GM12878 (cell line): ENCODE measurements around the gene MCC.

ENCODE experiments used
- CREB1 ChIP-seq: IDR thresholded peaks from 2 replicates; pipeline ENCODE4 v1.6.1; 2012; ENCODE audit warnings: low read depth, mild to moderate bottlenecking, inconsistent platforms
- CTCF ChIP-seq, 3 experiments: IDR thresholded peaks in 2 of 3; conservative IDR thresholded peaks in 1 of 3; 2 replicates each; pipeline ENCODE4 v1.5.1; 2011; ENCODE audit warnings: low read depth in 3 of 3, low read length in 3 of 3, mild to moderate bottlenecking in 3 of 3, control low read depth in 2 of 3, moderate library complexity in 2 of 3, inconsistent platforms in 1 of 3, mixed read lengths in 1 of 3; ENCODE audit not compliant: control insufficient read depth in 2 of 3, insufficient read depth in 1 of 3; ENCODE audit errors: extremely low read depth in 1 of 3
- E2F4 ChIP-seq: IDR thresholded peaks from 2 replicates; pipeline ENCODE4 v1.6.1; 2012; ENCODE audit warnings: low read depth, low read length, improper control_type of control experiment
- ELK1 ChIP-seq: IDR thresholded peaks from 2 replicates; pipeline ENCODE4 v1.6.1; 2012; ENCODE audit warnings: low read depth, low read length, improper control_type of control experiment
- HDAC6 ChIP-seq: fragments of 200-600 bp; sonication (generic); IDR thresholded peaks from one replicate; pipeline ENCODE4 v1.8.0; 2017; ENCODE audit warnings: antibody characterized with exemption; ENCODE audit not compliant: unreplicated experiment
- MAX ChIP-seq: IDR thresholded peaks from 2 replicates; pipeline ENCODE4 v1.6.1; 2012; ENCODE audit warnings: low read depth, low read length, improper control_type of control experiment
- PML ChIP-seq: IDR thresholded peaks from 2 replicates; pipeline ENCODE4 v1.6.1; 2012; ENCODE audit warnings: low read length, inconsistent platforms
- POLR2A ChIP-seq: IDR thresholded peaks from 2 replicates; pipeline ENCODE4 v1.6.1; 2011; ENCODE audit warnings: low read depth, mild to moderate bottlenecking, low read length
- SKIL ChIP-seq: fragments of 450-650 bp; IDR thresholded peaks from 2 replicates; pipeline ENCODE4 v1.6.1; 2017; ENCODE audit warnings: mild to moderate bottlenecking, low read depth, inconsistent platforms; ENCODE audit not compliant: poor library complexity, severe bottlenecking
- SMC3 ChIP-seq: IDR thresholded peaks from 2 replicates; pipeline ENCODE4 v1.6.1; 2011; ENCODE audit warnings: low read length, improper control_type of control experiment, borderline replicate concordance
- ZBTB33 ChIP-seq: fragments of 450-650 bp; IDR thresholded peaks from 2 replicates; pipeline ENCODE4 v1.6.1; 2017; ENCODE audit warnings: mild to moderate bottlenecking

- TF ChIP-seq ELK1 (no peak), ZBTB33 (no peak), PML (no peak), POLR2A (no peak), SMC3 (no peak), MAX (no peak), HDAC6 (no peak), E2F4 (no peak), CTCF (IDR thresholded peaks at IDR 0.05 in 2 of 3, conservative IDR thresholded peaks at IDR 0.05 in 1 of 3; ENCODE audit: control insufficient read depth in 2 of 3, extremely low read depth in 1 of 3, insufficient read depth in 1 of 3, low read depth in 3 of 3, low read length in 3 of 3) (no peak), CREB1 (no peak), SKIL (no peak)
Observed at GRCh38 chr5:113274836-113275414, 213.3 kb downstream of the MCC start.
